ENCODE measurements around the gene MYLK.
"Not testable (repeated sequence)": the region's sequence is repeated elsewhere in the genome, so short reads cannot be mapped to it uniquely, and the experiment has no call there.

The MYLK gene, protein sequence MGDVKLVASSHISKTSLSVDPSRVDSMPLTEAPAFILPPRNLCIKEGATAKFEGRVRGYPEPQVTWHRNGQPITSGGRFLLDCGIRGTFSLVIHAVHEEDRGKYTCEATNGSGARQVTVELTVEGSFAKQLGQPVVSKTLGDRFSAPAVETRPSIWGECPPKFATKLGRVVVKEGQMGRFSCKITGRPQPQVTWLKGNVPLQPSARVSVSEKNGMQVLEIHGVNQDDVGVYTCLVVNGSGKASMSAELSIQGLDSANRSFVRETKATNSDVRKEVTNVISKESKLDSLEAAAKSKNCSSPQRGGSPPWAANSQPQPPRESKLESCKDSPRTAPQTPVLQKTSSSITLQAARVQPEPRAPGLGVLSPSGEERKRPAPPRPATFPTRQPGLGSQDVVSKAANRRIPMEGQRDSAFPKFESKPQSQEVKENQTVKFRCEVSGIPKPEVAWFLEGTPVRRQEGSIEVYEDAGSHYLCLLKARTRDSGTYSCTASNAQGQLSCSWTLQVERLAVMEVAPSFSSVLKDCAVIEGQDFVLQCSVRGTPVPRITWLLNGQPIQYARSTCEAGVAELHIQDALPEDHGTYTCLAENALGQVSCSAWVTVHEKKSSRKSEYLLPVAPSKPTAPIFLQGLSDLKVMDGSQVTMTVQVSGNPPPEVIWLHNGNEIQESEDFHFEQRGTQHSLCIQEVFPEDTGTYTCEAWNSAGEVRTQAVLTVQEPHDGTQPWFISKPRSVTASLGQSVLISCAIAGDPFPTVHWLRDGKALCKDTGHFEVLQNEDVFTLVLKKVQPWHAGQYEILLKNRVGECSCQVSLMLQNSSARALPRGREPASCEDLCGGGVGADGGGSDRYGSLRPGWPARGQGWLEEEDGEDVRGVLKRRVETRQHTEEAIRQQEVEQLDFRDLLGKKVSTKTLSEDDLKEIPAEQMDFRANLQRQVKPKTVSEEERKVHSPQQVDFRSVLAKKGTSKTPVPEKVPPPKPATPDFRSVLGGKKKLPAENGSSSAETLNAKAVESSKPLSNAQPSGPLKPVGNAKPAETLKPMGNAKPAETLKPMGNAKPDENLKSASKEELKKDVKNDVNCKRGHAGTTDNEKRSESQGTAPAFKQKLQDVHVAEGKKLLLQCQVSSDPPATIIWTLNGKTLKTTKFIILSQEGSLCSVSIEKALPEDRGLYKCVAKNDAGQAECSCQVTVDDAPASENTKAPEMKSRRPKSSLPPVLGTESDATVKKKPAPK (N-terminal part only)

DNA sequence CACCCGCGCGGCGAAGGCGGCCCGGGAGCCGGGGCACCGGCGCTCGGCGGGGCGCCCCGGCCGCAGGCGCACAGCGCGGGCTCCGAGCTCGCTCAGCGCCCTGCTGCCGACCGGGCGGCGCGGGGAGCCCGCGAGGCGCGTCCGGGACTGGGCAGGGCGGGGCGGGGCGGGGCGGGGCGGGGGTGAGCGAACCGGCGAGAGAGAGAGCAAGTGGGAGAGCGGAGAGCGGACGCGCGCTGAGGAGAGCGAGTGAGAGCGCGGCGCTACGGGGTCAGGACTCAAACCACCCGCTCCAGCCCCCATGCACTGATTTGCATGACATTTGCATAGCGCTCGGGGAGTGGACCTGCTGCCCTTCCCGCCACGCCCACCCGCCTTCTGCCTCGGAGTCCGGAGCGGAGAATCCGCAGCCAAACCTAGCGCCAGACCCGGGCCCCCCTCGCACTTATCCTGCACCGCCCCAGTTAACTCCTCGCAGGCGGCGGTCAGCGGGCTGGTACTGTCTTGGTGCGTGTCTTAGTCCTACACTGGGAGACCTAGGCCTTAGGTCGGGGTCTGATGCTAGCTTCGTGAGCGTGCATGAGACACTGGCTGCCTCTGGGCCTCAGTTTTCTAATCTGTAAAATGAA lies at the start of gene MYLK:
Gene MYLK, minus strand, starts transcription at position 130 of the 629 bp plus-strand sequence. CDS start 90,491 bp downstream, outside the sequence.
- DNase-seq = peak; percentile 95
- in situ Hi-C loops (cut with HindIII; ENCODE audit: low pct_ligation_motif_present, low pct_unique_long_range_greater_than_20kb, low sequenced_read_pairs) = no loop called here

DNA sequence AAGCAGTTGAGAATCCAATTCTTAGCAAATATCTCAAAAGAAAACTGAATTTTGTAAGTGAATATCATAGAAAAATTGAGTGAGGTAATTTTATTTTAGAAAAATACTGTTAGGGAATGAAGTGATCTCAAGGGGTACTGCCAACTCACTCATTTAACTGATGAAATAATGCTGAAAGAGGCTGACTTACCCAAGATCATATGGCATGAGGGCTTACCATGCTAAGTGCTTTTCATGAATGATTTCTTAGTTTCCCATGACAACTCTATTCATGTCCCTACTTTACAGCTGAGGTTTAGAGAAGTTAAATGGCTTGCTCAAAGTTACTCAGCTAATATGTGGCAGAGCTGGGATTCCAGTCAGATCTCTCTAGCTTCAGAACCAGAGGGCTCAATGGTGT lies 46.3 kb upstream of the MYLK start:
- DNase-seq = no peak
- in situ Hi-C loops (cut with HindIII; ENCODE audit: low pct_ligation_motif_present, low pct_unique_long_range_greater_than_20kb, low sequenced_read_pairs) = no loop called here

DNA sequence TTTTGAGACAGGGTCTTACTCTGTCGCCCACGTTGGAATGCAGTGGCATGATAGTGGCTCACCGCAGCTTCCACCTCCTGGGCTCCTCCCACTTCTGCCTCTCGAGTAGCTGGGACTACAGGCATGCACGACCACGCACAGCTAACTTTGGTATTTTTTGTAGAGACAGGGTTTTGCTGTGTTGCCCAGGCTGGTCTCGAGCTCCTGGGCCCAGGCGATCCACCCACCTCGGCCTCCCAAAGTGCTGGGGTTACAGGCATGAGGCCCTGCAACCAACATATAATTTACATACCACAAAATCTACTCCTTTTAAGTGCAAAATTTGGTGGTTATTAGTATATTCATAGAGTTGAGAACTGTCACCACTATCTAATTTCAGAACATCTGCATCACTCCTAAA lies 45.2 kb upstream of the MYLK start:
- DNase-seq = no peak
- in situ Hi-C loops (cut with HindIII; ENCODE audit: low pct_ligation_motif_present, low pct_unique_long_range_greater_than_20kb, low sequenced_read_pairs) = no loop called here

DNA sequence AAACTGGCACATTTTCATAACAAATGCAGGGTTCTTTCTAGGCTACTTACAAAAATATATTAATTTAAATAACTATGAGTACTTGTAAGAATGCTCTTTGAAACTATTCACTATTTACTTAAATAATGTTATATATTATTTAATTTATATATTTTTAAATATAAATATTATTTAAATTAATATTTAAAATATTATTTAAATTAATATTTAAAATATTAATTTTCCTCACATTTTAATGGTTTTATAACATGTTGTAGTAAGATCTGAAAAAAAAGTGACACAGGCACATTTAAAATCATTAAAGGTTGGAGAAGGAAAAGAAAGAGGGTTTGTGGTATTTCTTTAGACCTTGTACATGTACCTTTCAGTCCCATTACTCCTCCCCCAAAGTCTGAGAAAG lies 42.3 kb upstream of the MYLK start:
- in situ Hi-C loops (cut with HindIII; ENCODE audit: low pct_ligation_motif_present, low pct_unique_long_range_greater_than_20kb, low sequenced_read_pairs) = no loop called here
- DNase-seq = no peak

DNA sequence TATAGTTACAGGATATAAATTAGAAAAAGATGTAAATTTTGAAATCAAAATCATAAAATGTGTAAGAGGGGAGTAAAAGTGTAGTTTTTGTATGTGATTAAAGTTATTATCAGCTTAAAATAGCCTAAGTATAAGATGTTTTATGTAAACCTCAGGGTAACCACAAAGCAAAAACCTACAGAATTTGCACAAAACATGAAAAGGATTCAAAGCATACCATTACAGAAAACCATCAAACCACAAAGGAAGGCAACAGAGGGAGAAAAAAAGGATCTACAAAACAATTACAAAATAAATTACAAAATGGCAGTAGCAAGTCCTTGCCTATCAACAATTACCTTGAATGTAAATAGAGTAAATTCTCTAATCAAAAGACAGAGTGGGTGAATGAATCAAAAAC lies 36.7 kb upstream of the MYLK start:
- in situ Hi-C loops (cut with HindIII; ENCODE audit: low pct_ligation_motif_present, low pct_unique_long_range_greater_than_20kb, low sequenced_read_pairs) = no loop called here
- DNase-seq = no peak

DNA sequence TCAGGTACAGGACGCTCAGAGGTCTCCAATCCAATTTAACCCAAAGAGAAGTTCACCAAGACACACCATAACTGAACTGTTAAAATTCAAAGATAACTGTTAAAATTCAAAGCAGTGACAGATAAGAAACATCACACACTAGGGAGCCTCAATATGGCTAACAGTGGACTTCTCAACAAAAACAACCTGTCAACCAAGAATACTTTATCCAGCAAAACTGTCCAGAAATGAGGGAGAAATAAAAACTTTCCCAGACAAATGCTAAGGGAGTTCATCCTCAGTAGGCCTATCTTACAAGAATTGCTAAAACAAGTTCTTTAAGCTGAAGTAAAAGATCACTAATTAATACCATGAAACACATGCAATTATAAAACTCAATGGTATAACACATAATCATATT lies 36.3 kb upstream of the MYLK start:
- no peak for DNase-seq
- in situ Hi-C loops (cut with HindIII; ENCODE audit: low pct_ligation_motif_present, low pct_unique_long_range_greater_than_20kb, low sequenced_read_pairs) = no loop called here

DNA sequence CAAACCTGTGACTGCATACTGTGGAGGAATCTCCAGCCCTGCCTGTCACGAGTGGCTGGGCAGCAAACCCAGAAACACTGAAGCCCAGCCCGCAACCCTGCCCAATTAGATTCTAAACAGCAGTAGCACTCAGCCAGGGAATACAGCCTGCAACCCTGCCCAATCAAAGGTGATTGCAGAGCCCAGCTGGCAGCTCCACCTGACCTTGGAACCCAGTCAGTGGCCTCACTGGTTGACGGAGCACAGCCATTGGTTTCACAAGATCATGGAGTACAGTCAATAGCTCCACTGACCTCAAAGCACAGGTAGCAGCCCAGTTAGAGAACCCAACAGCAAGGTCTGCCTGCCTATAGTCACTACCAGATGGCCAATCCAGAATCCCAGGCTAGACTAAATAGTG lies 35.2 kb upstream of the MYLK start:
- no peak for DNase-seq
- in situ Hi-C loops (cut with HindIII; ENCODE audit: low pct_ligation_motif_present, low pct_unique_long_range_greater_than_20kb, low sequenced_read_pairs) = no loop called here

DNA sequence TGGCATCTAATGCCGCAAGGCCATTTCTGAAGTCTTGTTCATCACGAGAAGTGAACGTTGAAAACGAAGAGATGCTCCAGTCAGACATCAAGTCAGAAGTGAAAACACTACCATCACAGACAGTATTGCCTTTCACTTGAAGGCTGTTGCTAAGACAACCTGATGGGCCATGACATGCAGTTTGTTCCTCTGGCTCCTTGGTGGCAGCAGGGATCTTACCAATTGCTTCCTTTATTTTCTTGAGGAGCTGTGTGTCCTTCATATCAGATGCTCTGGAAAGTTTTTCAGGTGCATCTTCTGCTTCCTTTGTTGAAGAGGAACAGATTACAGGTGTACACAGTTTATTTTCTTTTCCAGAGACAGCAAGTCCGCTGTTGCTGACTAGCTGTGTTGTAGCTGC lies 30.7 kb upstream of the MYLK start:
- in situ Hi-C loops (cut with HindIII; ENCODE audit: low pct_ligation_motif_present, low pct_unique_long_range_greater_than_20kb, low sequenced_read_pairs) = no loop called here
- no peak for DNase-seq

DNA sequence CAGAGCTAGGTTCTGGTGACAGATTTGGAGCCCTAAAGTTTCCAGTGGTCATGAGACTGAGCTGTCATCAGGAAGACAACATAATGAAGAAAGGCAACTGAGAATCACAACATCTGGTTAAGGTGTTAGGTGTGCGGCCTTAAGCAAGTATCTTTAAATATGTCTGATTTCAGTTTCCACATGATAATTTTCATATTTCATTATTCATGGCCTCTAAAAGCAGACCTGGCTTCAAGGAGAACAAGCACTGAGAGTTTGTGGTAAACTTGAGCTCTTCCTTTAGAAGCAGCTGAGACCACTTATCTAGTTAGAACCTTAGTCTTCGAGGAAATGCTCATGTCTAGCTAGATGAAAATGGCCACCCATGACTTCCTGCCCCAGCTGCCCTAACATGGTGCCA lies 25.7 kb upstream of the MYLK start:
- in situ Hi-C loops (cut with HindIII; ENCODE audit: low pct_ligation_motif_present, low pct_unique_long_range_greater_than_20kb, low sequenced_read_pairs) = no loop called here
- DNase-seq = no peak

DNA sequence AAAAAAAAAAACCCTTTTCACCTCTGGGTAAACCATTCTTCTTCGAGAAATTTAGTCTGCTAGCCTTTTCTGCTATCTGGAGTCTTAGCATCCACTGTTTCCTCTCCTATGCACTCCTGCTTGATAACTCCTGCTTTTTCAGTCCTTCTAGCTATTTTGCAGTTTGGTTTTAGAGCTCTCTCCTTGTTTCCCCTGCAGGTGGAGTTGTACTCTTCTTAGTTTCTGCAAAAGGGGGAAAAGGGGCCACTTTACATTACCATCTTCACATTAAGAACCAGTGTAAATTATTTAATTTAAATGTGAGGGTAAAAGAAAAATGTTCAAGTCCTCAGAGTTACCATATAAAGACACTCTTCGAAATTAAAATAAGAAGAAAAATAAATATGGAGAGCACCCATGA lies 23.6 kb upstream of the MYLK start:
- in situ Hi-C loops (cut with HindIII; ENCODE audit: low pct_ligation_motif_present, low pct_unique_long_range_greater_than_20kb, low sequenced_read_pairs) = no loop called here
- no peak for DNase-seq

DNA sequence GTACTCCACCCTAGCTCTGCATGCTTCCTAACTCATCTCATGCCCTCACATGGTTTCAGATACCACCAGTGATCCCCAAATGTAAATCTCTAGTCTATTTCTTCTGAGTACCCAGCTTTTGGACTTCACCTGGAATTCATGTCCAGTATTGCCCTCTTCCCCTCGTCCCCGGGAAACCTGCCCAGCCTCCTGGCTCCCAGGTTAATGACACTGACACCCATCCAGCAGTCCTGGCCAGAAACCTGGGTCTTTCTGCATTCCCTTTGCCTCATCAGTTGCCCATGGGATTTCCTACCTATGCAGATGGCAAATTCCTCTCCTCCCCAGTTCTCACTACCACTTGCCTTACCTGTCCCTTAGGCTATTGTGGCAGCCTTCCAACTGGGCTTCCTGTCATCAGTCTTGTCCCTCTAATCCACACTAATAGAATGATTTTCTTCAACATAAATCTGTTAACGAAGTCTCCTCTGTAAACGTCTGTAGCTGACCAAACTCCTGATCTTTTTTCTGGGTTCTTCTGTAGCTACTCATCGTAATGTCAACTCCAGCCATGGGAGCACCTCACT lies 15.3 kb upstream of the MYLK start:
- in situ Hi-C loops (cut with HindIII; ENCODE audit: low pct_ligation_motif_present, low pct_unique_long_range_greater_than_20kb, low sequenced_read_pairs) = no loop called here
- DNase-seq = no peak

DNA sequence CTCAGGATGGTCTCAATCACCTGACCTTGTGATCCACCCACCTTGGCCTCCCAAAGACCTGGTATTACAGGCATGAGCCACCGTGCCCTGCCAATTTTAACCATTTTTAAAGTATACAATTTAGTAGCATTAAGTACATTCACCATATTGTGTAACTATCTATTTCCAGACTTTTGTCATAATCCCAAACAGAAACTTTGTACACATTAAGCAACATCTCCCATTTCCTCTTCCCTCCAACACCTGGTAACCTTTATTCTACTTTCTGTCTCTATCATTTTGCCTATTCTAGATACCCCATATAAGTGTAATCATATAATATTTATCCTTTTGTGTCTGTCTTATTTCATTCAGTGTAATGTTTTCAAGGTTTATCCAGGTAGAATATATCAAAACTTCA lies 8.9 kb upstream of the MYLK start:
- in situ Hi-C loops (cut with HindIII; ENCODE audit: low pct_ligation_motif_present, low pct_unique_long_range_greater_than_20kb, low sequenced_read_pairs) = no loop called here
- DNase-seq = no peak

DNA sequence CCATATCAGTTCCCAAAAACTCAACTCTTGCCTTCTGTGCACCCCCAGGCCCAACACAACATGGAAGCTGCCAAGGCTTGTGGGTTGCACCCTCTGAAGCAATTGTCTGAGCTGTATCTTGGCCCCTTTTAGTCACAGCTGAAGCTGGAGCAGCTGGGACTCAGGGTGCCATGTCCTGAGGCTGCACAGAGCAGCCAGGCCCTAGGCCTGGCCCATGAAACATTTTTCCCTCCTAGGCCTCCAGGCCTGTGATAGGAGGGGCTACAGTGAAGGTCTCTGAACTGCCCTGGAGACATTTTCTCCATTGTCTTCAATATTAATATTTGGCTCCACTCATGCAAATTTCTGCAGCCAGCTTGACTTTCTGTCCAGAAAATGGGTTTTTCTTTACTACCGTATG lies 8.1 kb upstream of the MYLK start:
- in situ Hi-C loops (cut with HindIII; ENCODE audit: low pct_ligation_motif_present, low pct_unique_long_range_greater_than_20kb, low sequenced_read_pairs) = no loop called here
- DNase-seq = no peak

DNA sequence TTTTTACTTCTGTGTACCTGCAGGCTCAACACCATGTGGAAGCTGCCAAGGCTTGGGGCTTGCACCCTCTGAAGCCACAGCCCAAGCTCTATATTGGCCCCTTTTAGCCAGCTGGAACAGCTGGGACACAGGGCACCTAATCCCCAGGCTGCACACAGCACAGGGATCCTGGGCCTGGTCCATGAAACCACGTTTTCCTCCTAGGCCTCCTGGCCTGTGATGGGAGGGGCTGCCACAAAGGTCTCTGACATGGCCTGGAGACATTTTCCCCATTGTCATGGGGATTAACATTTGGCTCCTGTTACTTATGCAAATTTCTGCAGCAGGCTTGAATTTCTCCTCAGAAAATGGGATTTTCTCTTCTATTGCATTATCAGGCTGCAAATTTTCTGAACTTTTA lies 6.9 kb upstream of the MYLK start:
- in situ Hi-C loops (cut with HindIII; ENCODE audit: low pct_ligation_motif_present, low pct_unique_long_range_greater_than_20kb, low sequenced_read_pairs); DNase-seq: not testable (repeated sequence)

DNA sequence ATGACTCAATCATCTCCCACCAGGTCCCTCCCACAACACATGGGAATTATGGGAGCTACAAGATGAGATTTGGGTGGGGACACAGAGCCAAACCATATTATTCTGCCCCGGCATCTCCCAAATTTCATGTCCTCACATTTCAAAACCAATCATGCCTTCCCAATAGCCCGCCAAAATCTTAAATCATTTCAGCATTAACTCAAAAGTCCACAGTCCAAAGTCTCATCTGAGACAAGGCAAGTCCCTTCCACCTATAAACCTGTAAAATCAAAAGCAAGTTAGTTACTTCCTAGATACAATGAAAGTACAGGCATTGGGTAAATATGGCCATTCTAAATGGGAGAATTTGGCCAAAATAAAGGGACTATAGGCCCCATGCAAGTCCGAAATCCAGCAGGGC lies 6.0 kb upstream of the MYLK start:
- in situ Hi-C loops (cut with HindIII; ENCODE audit: low pct_ligation_motif_present, low pct_unique_long_range_greater_than_20kb, low sequenced_read_pairs) = not testable (repeated sequence)

DNA sequence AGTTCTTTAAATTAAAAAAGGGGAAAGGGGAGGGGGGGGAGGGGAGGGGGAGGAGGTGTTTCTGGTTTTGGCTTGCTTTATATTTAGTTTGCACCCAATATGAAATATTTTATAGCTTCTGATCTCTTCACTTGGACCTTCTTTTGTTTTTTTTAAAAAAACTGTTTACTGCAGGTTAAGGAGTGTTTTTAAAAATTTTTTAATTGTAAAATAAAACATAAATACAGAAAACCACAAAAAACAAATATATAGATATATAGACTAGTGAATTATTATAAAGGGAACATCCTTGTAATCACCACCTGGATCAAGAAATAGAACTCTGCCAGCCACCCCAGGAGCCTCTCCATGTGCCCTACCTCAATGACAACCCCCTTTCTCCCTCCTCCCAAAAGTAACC lies 861 bp upstream of the MYLK start:
- DNase-seq = no peak
- in situ Hi-C loops (cut with HindIII; ENCODE audit: low pct_ligation_motif_present, low pct_unique_long_range_greater_than_20kb, low sequenced_read_pairs) = no loop called here

More for the DNA sequence above, 6.0 kb upstream of the MYLK start:
- DNase-seq = not testable (repeated sequence)

DNA sequence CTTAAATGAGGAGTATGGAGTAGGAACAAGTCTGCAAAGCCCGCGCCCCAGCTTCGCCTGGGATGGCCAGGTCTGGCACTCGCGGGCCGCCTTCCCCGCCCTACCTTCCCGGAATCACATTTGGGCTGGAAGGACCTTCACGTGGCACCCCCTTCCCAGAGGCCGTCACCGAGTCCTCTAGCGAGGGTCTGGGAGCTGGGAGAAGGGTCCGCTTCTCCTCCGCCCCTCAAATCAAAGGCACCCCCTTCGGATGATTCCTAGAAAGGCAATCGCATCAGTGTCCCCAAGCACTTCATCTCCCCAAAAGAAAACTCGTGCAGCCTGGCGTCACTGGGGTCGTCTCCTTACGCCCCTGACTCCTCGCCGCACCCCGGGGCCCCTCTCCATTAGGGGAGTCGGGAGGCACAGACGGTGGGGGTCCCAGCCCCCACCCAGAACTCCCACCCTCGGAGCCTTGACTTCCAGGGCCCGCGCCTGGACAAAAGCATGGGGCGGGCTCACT lies 380 bp downstream of the MYLK start:
- DNase-seq = peak; percentile 15
- in situ Hi-C loops (cut with HindIII; ENCODE audit: low pct_ligation_motif_present, low pct_unique_long_range_greater_than_20kb, low sequenced_read_pairs) = no loop called here

DNA sequence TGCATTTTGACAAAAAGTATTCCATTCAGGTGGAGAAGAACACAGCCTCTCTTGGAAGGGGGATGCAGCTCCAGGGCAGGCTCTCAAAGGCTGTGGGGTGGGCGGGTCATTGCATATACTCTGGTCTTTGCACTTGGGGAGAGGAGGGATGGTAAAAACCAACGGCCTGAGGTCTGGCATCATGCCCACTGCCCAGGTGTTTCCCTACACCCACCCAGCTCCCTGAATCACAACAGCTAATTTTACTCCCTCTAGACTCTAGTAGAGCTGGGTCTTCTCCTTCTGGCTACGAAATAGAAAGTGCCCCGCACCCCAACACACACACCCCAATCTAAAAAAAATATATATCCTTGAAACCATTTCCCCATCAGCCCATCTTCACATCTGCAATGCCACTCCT lies 1.0 kb downstream of the MYLK start:
- in situ Hi-C loops (cut with HindIII; ENCODE audit: low pct_ligation_motif_present, low pct_unique_long_range_greater_than_20kb, low sequenced_read_pairs) = no loop called here
- no peak for DNase-seq

Measured in ACHN (cell line).